GM06990 (cell line): ENCODE results near the gene PLEKHN1.

ENCODE experiments used
- DNase-seq: peaks from one replicate; pipeline ENCODE4 v3.0.0-alpha.2; 2011; ENCODE audit not compliant: insufficient read length; ENCODE audit errors: extremely low read depth
- H3K27me3 ChIP-seq: replicated peaks from 2 replicates; pipeline ENCODE4 v1.6.0; 2011; ENCODE audit warnings: low read length; ENCODE audit not compliant: control insufficient read depth, insufficient read depth
- H3K36me3 ChIP-seq: 2 replicates; pipeline ENCODE4 v1.5.1; 2011; ENCODE audit warnings: low read length; ENCODE audit not compliant: control insufficient read depth, insufficient read depth
- H3K4me3 ChIP-seq: replicated peaks from 2 replicates; pipeline ENCODE4 v1.5.1; 2011; ENCODE audit warnings: low read depth, mild to moderate bottlenecking, control low read depth, low read length
- TF ChIP-seq, protein P1 (sequence below): IDR thresholded peaks from 2 replicates; pipeline ENCODE4 v1.5.1; 2011; ENCODE audit warnings: low read length, control low read depth, mild to moderate bottlenecking, inconsistent platforms; ENCODE audit not compliant: insufficient read depth, poor library complexity, severe bottlenecking

PLEKHN1 gene

DNA sequence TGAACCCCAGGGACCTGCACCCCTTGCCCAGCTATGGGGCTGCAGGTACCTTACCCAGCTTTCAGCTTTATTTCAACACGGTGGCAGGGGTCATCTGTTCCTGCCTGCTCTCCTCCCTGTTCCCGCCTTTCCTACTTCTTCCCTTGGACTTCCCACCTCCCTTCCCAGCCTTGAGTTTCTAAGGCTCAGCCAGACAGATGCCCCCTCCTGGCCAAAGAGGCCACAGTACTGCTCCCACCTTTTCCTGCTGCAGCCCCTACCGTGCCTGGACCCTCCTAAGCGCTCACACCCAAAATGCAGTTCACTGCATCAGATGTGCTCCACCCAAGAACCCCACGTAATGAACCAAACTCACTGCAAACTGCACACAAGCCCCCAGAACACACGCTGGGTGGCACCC lies 14.9 kb upstream of the PLEKHN1 start:
- TF ChIP-seq, protein P1, sequence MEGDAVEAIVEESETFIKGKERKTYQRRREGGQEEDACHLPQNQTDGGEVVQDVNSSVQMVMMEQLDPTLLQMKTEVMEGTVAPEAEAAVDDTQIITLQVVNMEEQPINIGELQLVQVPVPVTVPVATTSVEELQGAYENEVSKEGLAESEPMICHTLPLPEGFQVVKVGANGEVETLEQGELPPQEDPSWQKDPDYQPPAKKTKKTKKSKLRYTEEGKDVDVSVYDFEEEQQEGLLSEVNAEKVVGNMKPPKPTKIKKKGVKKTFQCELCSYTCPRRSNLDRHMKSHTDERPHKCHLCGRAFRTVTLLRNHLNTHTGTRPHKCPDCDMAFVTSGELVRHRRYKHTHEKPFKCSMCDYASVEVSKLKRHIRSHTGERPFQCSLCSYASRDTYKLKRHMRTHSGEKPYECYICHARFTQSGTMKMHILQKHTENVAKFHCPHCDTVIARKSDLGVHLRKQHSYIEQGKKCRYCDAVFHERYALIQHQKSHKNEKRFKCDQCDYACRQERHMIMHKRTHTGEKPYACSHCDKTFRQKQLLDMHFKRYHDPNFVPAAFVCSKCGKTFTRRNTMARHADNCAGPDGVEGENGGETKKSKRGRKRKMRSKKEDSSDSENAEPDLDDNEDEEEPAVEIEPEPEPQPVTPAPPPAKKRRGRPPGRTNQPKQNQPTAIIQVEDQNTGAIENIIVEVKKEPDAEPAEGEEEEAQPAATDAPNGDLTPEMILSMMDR, result no peak
- Histone ChIP-seq H3K4me3 (no peak overlapping the region), H3K36me3 (peaks cover 59% of the 10 kb centered on the region), H3K27me3 (no peaks in the 10 kb centered on the region)
- DNase-seq, result no peak

- no peaks in the 10 kb centered on the region for H3K27me3 ChIP-seq
- DNase-seq, result no peak
- H3K36me3 ChIP-seq, result peaks cover 62% of the 10 kb centered on the region
- TF ChIP-seq, protein P1, result no peak
- H3K4me3 ChIP-seq, result no peak overlapping the region
These were observed 14.1 kb upstream of the PLEKHN1 start for GRCh38 chr1:952201-952600.

GRCh38 chr1:952603-953002 lies 13.7 kb upstream of the PLEKHN1 start:
- no peak overlapping the region for H3K4me3 ChIP-seq
- TF ChIP-seq, protein P1, result no peak
- H3K27me3 ChIP-seq, result no peaks in the 10 kb centered on the region
- H3K36me3 ChIP-seq, result peaks cover 59% of the 10 kb centered on the region
- no peak for DNase-seq

- H3K4me3 ChIP-seq, result no peak overlapping the region
- H3K36me3 ChIP-seq, result peaks cover 49% of the 10 kb centered on the region
- no peak for DNase-seq
- H3K27me3 ChIP-seq, result no peaks in the 10 kb centered on the region
- TF ChIP-seq, protein P1, result no peak
These were observed 12.6 kb upstream of the PLEKHN1 start for GRCh38 chr1:953524-954320.

GRCh38 chr1:954927-955326 lies 11.4 kb upstream of the PLEKHN1 start:
- DNase-seq, result no peak
- H3K4me3 ChIP-seq, result no peak overlapping the region
- TF ChIP-seq, protein P1, result no peak
- peaks cover 42% of the 10 kb centered on the region for H3K36me3 ChIP-seq
- no peaks in the 10 kb centered on the region for H3K27me3 ChIP-seq
